Measurements from ENCODE around the gene ZNF350.
A peak's percentile ranks its signal among the peaks of the same experiment; 100 is the strongest.
"Not testable (repeated sequence)": the region's sequence is repeated elsewhere in the genome, so short reads cannot be mapped to it uniquely, and the experiment has no call there.

The ZNF350 gene

DNA sequence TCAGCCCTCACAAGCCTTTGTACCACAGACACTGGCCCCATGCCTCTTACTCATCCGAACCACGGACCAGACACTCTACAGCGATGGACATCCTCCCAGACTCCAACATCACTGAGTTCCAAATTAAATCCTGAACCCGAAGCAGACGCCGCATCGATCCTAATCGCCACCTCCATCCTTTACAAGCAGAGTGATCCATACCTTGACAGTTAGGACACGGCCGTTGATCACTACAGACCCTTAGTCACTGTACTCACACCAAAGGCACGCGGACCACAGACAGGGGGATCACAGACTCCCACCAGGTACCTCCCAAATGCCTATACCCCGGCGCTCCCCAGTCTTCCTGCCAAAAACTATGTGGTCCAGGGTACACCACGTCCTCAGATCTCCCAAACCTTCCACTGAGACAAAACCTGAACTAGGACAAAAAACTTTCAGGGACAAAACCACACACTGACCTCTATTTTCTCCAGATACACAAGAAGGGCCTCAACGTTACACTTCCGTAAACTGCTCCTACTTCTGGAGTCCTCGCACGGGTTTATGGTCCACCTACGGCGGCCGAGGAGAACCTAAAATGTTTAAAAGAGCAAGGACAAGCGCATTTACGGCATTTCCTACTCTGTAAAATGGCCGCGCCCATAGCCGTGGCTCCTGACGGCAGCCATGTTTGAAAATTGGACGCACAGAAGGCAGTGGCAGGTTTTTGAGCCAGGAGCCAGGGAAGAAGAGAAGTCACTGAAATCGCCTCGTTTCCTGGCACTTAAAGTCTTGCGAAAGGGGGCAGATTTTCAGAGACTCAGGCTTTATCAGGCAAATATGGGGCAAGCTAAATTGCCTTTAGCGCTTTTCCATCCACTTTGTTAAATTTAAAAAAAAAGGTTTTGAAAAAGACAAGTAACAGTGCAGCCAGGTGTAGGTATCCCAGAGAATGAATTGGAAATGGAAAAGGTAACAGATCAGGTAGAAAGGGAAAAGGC is at the start of gene ZNF350:
TSS of gene ZNF350 (minus strand) at position 532 of the 983 bp plus-strand sequence. CDS start 12,480 bp downstream, outside the sequence.
- DNase-seq, result peak; percentile 89

- no peak for DNase-seq
Measured at GRCh38 chr19:52034051-52034728, 47.5 kb upstream of the ZNF350 start.

- no peak for DNase-seq
Measured at GRCh38 chr19:52028780-52029123, 42.1 kb upstream of the ZNF350 start.

GRCh38 chr19:52028027-52028779 is 41.6 kb upstream of the ZNF350 start, which contains the start of gene ZNF614:
TSS of gene ZNF614 (minus strand) at chr19:52028379. CDS start at chr19:52025745, 2,634 bp downstream.
- peak; percentile 86 for DNase-seq

DNA sequence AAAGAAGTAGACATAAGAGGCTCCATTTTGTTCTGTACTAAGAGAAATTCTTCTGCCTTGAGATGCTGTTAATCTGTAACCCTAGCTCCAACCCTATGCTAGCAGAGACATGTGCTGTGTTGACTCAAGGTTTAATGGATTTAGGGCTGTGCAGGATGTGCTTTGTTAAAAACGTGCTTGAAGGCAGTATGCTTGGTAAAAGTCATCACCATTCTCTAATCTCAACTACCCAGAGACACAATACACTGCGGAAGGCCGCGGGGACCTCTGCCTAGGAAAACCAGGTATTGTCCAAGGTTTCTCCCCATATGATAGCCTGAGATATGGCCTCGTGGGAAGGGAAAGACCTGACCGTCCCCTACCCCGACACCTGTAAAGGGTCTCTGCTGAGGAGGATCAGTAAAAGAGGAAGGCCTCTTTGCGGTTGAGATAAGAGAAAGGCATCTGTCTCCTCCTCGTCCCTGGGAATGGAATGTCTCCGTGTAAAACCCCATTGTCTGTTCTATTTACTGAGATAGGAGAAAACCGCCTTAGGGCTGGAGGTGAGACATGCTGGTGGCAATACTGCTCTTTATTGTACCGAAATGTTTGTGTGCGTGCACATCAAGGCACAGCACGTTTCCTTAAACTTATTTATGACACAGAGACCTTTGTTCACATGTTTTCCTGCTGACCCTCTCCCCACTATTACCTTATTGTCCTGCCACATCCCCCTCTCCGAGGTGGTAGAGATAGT is 39.8 kb upstream of the ZNF350 start:
- not testable (repeated sequence) for DNase-seq

DNA sequence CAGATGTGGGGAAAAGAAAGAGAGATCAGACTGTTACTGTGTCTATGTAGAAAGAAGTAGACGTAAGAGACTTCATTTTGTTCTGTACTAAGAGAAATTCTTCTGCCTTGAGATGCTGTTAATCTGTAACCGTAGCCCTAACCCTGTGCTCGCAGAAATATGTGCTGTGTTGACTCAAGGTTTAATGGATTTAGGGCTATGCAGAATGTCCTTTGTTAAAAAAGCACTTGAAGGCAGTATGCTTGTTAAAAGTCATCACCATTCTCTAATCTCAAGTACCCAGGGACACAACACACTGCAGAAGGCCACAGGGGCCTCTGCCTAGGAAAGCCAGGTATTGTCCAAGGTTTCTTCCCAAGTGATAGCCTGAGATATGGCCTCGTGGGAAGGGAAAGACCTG is 37.8 kb upstream of the ZNF350 start:
- not testable (repeated sequence) for DNase-seq

DNA sequence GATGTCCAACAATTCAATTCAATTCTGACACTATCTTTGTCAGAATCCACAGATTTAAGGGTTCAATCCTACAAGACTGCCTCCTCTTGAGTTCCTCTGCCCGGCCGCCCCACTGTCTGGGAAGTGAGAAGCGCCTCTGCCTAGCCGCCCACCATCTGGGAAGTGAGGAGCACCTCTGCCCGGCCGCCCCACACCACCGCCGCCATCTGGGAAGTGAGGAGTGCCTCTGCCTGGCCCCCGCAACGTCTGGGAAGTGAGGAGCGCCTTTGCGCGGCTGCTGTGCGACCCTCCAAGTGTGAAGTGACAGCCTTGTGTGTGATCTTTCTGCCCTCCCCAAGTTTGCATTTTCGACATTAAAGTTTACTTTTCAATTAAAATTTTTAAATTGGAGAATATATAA is 35.6 kb upstream of the ZNF350 start:
- no peak for DNase-seq

GRCh38 chr19:52020506-52020905 is 33.9 kb upstream of the ZNF350 start:
- no peak for DNase-seq

GRCh38 chr19:52010674-52011073 is 24.0 kb upstream of the ZNF350 start:
- no peak for DNase-seq

- DNase-seq, result peak; percentile 85
Measured at GRCh38 chr19:52007806-52008557, 21.3 kb upstream of the ZNF350 start, which contains the start of gene ZNF615. TSS of gene ZNF615 (minus strand) at chr19:52008211. CDS start at chr19:52003711, 4,500 bp downstream.

- DNase-seq, result no peak
Measured at GRCh38 chr19:52007451-52007805, 20.8 kb upstream of the ZNF350 start.

- no peak for DNase-seq
Measured at GRCh38 chr19:51994048-51994644, 7.5 kb upstream of the ZNF350 start.

GRCh38 chr19:51993422-51993821 is 6.8 kb upstream of the ZNF350 start:
- DNase-seq, result no peak

GRCh38 chr19:51983361-51983760 is 3.3 kb downstream of the ZNF350 start:
- DNase-seq, result no peak

DNA sequence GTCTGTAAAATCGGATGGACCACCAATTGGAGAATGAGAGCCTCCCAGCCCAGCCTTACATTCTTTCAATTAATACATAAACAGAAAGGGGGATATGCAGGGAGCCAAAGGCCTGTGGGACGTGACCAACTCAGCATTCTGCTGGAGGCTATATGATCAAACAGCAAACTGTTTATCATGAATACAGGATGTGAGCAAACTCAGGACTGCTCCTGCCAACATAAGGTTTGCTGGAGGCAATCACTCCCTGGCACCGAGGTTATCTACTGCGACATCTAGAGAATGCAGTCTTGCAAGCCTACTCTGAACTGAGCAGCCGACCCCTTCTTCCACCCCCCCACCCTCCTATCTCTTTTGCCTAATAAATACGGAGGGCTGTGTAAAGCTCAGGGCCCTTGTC is 5.7 kb downstream of the ZNF350 start:
- DNase-seq, result not testable (repeated sequence)

GRCh38 chr19:51980116-51980736 is 6.4 kb downstream of the ZNF350 start:
- DNase-seq, result no peak

DNA sequence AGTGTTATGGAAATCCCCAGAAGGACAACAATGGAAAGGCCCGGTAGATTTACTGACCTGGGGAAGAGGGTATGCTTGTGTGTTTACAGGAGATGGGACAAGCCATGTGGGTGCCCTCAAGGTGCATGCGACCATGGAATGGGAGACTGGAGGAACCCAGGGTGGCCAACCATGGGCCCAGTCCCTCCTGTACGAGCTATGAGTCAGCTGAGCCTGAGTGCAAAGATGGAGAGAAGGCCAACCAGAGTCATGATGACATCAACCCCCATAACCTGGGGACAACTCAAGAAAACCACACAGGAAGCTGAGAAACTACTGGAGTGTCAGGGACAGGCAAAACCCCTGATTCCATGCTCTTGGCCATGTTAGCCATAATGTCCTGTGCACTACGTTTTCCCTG is 7.8 kb downstream of the ZNF350 start:
- DNase-seq, result no peak

DNA sequence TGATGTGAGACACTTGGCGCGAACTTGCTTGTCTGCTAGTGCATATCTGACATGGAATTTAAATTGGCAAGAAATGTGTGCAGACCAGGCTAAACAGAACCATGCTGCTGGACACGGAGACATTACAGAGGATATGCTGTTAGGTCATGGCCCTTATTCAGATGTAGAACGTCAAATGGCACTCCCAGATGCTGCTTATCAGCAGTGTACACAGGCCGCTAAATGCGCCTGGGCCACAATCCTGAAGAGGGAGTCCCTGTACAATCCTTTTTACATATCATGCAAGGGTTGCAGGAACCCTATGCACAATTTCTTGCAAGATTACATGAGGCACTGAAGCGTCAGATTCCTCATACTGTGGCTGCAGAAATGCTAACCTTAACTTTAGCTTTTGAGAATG is 9.3 kb downstream of the ZNF350 start:
- DNase-seq, result no peak

DNA sequence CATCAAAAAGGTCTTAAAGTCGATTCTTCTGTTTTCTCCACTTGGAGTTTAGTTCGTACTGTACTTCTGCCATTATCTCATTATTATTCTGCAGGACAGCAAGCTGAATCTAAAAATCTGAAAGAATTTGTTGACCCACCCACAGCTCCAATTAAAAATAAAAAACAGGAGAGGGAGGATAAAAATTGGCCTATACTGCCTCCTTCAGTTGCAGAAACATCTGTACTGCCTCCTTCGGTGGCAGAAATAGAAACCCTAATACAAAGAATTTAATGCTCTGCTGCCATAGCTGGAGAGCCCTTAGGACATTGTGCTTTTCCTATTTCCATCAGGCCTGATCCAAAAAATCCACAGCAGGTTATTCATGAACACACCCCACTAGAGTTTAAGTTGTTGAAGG is 9.8 kb downstream of the ZNF350 start:
- no peak for DNase-seq

- DNase-seq, result not testable (repeated sequence)
Measured at GRCh38 chr19:51975787-51976186, 10.9 kb downstream of the ZNF350 start.

GRCh38 chr19:51971624-51972023 is 15.0 kb downstream of the ZNF350 start:
- no peak for DNase-seq

Measured in stimulated activated CD4-positive, alpha-beta T cell treated with anti-CD3 and anti-CD28 coated beads, Interleukin-1b, Interleukin-23, amount 100 ng/mL, for 48 hours (primary cell).